Activated gamma-delta T cell (primary cell): ENCODE data around the gene NOMO2.
"Not testable (repeated sequence)": the region's sequence is repeated elsewhere in the genome, so short reads cannot be mapped to it uniquely, and the experiment has no call there.

Experiments
- DNase-seq: peaks from one replicate; lab custom pipeline; 2025; lab: John Stamatoyannopoulos, UW
- total RNA-seq, 2 donors: gene quantifications; one replicate each; lab custom pipeline; 2026; lab: John Stamatoyannopoulos, UW

The NOMO2 gene, protein sequence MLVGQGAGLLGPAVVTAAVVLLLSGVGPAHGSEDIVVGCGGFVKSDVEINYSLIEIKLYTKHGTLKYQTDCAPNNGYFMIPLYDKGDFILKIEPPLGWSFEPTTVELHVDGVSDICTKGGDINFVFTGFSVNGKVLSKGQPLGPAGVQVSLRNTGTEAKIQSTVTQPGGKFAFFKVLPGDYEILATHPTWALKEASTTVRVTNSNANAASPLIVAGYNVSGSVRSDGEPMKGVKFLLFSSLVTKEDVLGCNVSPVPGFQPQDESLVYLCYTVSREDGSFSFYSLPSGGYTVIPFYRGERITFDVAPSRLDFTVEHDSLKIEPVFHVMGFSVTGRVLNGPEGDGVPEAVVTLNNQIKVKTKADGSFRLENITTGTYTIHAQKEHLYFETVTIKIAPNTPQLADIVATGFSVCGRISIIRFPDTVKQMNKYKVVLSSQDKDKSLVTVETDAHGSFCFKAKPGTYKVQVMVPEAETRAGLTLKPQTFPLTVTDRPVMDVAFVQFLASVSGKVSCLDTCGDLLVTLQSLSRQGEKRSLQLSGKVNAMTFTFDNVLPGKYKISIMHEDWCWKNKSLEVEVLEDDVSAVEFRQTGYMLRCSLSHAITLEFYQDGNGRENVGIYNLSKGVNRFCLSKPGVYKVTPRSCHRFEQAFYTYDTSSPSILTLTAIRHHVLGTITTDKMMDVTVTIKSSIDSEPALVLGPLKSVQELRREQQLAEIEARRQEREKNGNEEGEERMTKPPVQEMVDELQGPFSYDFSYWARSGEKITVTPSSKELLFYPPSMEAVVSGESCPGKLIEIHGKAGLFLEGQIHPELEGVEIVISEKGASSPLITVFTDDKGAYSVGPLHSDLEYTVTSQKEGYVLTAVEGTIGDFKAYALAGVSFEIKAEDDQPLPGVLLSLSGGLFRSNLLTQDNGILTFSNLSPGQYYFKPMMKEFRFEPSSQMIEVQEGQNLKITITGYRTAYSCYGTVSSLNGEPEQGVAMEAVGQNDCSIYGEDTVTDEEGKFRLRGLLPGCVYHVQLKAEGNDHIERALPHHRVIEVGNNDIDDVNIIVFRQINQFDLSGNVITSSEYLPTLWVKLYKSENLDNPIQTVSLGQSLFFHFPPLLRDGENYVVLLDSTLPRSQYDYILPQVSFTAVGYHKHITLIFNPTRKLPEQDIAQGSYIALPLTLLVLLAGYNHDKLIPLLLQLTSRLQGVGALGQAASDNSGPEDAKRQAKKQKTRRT
- total RNA-seq = 14.0 to 16.0 reads per million in 2 donors

GRCh38 chr16:18561727-18562314, at the start of gene NOMO2:
NOMO2 (minus strand) TSS chr16:18562097; CDS start chr16:18562040, 57 bp downstream.
- not testable (repeated sequence) for DNase-seq

GRCh38 chr16:18610147-18610803, 48.4 kb upstream of the NOMO2 start:
- not testable (repeated sequence) for DNase-seq

DNA sequence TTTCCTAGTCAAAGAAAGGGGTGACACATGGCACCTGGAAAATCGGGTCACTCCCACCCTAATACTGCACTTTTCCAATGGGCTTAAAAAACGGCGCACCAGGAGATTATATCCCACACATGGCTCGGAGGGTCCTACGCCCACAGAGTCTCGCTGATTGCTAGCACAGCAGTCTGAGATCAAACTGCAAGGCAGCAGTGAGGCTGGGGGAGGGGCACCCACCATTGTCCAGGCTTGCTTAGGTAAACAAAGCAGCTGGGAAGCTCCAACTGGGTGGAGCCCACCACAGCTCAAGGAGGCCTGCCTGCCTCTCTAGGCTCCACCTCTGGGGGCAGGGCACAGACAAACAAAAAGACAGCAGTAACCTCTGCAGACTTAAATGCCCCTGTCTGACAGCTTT, 46.4 kb upstream of the NOMO2 start:
- DNase-seq = not testable (repeated sequence)

- not testable (repeated sequence) for DNase-seq
Observed at GRCh38 chr16:18603572-18604246, 41.8 kb upstream of the NOMO2 start.

DNA sequence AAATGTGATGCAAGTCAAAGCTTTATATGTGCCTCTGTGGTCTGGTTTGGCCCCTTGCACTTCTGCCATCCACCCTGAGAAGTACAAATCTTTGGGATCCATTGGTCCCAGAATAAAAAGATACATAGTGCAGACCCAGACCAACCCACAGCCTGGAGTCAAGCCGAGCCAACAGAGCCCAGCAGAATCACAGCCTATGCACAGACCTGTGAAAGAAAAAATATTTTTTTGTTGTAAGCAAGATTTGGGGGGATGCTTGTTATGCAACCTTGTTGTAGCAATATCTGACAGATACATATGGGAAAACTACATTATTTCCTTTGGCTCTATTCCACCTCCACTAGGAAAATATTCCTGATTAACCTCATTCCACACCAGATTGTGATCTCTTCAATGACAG, 36.7 kb upstream of the NOMO2 start:
- DNase-seq = not testable (repeated sequence)

GRCh38 chr16:18597734-18598133, 35.8 kb upstream of the NOMO2 start:
- not testable (repeated sequence) for DNase-seq

GRCh38 chr16:18597319-18597718, 35.4 kb upstream of the NOMO2 start:
- not testable (repeated sequence) for DNase-seq

GRCh38 chr16:18595796-18596195, 33.9 kb upstream of the NOMO2 start:
- DNase-seq = not testable (repeated sequence)

DNA sequence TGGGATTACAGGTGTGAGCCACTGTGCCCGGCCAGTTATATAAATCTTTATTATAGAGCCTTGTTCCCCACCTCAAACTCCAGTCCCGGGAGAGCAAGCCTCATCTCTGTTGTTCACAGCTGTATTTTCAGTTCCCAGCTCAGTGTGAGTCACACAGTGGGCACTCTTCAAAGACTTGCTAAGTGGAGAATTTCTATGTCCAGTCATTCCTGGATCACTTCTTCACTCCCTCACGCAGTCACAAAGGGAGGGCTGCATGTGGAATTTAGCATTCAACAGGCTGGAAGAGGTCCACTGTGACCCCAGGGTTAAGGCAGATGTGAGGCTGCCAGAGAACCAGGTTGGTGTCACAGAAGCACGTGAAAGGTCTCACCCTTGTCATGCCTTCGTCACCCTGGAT, 33.0 kb upstream of the NOMO2 start:
- not testable (repeated sequence) for DNase-seq

DNA sequence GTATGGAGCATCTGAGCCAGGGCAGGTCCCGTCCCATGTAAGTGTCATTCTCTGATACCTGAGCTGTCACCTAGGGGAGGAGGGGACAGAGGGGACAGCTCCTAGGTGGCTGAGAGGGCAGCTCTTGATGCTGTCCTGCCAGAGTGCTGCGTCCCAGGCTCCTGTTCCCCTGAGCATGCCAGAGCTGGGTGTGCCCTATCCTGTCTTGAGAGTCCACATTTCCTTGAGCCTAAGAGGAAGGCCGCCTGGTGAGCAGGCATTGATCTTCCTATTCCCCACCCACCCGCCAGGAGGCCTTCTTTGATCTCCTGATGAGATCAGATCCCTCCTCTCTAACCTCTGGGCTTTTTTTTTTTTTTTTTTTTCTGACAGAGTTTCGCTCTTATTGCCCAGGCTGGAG, 32.0 kb upstream of the NOMO2 start:
- not testable (repeated sequence) for DNase-seq

- DNase-seq = not testable (repeated sequence)
Observed at GRCh38 chr16:18592982-18593381, 31.1 kb upstream of the NOMO2 start.

DNA sequence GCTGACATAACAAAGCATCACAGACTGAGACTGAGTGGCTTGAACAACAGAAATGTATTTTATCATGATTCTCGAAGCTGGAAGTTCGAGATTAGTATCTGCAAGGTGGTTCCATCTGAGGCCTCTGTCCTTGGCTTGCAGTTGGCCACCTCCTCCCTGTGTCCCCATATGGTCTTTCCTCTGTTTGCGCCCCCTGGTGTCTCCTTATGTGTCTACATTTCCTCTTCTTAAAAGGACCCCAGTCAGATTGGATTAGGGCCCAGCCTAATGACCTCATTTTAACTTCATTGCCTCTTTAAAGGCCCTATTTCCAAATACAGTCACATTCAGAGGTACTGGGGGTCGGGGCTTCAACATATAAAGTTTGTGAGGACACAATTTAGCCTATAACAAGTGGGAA, 30.0 kb upstream of the NOMO2 start:
- DNase-seq = not testable (repeated sequence)

- DNase-seq = not testable (repeated sequence)
Observed at GRCh38 chr16:18591441-18591840, 29.5 kb upstream of the NOMO2 start.

GRCh38 chr16:18589806-18590205, 27.9 kb upstream of the NOMO2 start:
- not testable (repeated sequence) for DNase-seq

- DNase-seq = not testable (repeated sequence)
Observed at GRCh38 chr16:18586560-18587540, 25.0 kb upstream of the NOMO2 start.

GRCh38 chr16:18585789-18586188, 23.9 kb upstream of the NOMO2 start:
- DNase-seq = not testable (repeated sequence)

- DNase-seq = no peak
Observed at GRCh38 chr16:18582902-18583301, 21.0 kb upstream of the NOMO2 start.

DNA sequence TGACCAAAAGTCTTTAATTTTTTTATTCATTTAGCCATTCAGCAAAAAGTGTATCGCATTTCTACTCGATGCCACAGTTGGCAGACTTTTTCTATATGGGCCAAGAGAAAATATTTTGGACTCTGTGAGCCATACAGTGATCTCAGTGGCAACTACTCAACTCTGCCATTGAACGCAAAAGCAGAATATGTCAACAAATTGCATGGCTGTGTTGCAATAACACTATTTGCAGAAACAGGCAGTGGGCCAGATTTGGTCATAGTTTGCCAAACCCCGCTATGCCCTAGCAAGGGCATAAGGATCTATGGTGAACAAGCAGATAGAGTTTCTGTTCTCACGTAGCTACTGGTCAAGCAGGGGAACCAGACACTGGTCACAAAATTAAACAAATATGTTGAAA, 18.5 kb upstream of the NOMO2 start:
- DNase-seq = not testable (repeated sequence)

DNA sequence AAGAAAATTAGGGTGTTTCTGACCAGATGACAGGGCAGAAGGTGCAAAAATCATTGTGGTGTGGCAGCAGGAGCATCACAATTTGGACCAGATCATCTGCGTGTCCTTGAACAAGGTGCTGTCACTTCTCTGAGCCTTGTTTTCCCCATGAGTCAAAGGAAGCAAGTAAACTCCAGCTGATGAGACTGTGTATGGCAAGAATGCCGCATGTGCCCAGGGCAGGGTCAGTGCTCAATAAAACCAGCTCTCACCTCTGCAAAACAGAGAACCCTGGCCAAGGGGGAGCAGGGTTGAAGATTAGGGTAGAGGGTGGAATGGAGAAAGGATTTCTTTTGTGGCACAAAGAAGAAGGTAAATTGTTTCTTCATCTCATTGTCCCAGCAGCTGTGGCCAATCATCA, 17.4 kb upstream of the NOMO2 start:
- DNase-seq = not testable (repeated sequence)
